Measurements from ENCODE around the gene DDX41.
"Not testable (repeated sequence)": the region's sequence is repeated elsewhere in the genome, so short reads cannot be mapped to it uniquely, and the experiment has no call there.

DDX41 gene

GRCh38 chr5:177516601-177517568 lies at the start of gene DDX41:
DDX41 (minus strand) TSS chr5:177516961; CDS start chr5:177516945, 16 bp downstream.
- DNase-seq, result peak; percentile 97

GRCh38 chr5:177565046-177565445 lies 48.3 kb upstream of the DDX41 start:
- no peak for DNase-seq

- not testable (repeated sequence) for DNase-seq
These were observed 42.7 kb upstream of the DDX41 start for GRCh38 chr5:177559446-177559941.

- no peak for DNase-seq
These were observed 41.0 kb upstream of the DDX41 start for GRCh38 chr5:177557796-177558195.

- DNase-seq, result no peak
These were observed 40.4 kb upstream of the DDX41 start for GRCh38 chr5:177557041-177557647.

GRCh38 chr5:177555665-177556064 lies 38.9 kb upstream of the DDX41 start:
- DNase-seq, result no peak

- DNase-seq, result no peak
These were observed 38.5 kb upstream of the DDX41 start for GRCh38 chr5:177555228-177555627.

GRCh38 chr5:177554474-177555111 lies 37.8 kb upstream of the DDX41 start, which contains the start of gene FAM193B:
FAM193B (minus strand) TSS chr5:177554563; CDS start chr5:177554458, 105 bp downstream.
- DNase-seq, result peak; percentile 84

GRCh38 chr5:177553671-177554429 lies 37.1 kb upstream of the DDX41 start:
- peak; percentile 27 for DNase-seq

GRCh38 chr5:177552839-177553455 lies 36.2 kb upstream of the DDX41 start:
- no peak for DNase-seq

GRCh38 chr5:177550122-177550521 lies 33.4 kb upstream of the DDX41 start:
- DNase-seq, result no peak

- DNase-seq, result no peak
These were observed 31.7 kb upstream of the DDX41 start for GRCh38 chr5:177548495-177548894.

GRCh38 chr5:177547736-177548135 lies 31.0 kb upstream of the DDX41 start:
- DNase-seq, result no peak

GRCh38 chr5:177546258-177546741 lies 29.5 kb upstream of the DDX41 start:
- DNase-seq, result no peak

GRCh38 chr5:177545487-177546257 lies 28.9 kb upstream of the DDX41 start:
- DNase-seq, result no peak

GRCh38 chr5:177542816-177543465 lies 26.2 kb upstream of the DDX41 start:
- no peak for DNase-seq

- DNase-seq, result no peak
These were observed 23.7 kb upstream of the DDX41 start for GRCh38 chr5:177540438-177540837.

- no peak for DNase-seq
These were observed 22.6 kb upstream of the DDX41 start for GRCh38 chr5:177539411-177539810.

- no peak for DNase-seq
These were observed 22.1 kb upstream of the DDX41 start for GRCh38 chr5:177538876-177539275.

All from GDM1 (cell line).